HCT116 (cell line): ENCODE data around the gene TAP1. TPM values are rescaled to one million over a fixed set of nuclear protein-coding genes. Genes with fewer than 3 reads are reported as not detected.

Experiments
- ATAC-seq: fragments of 200-7000 bp; cut with Tn5 transposase; 2 replicates; pipeline ENCODE4 v1.9.1; 2020; ENCODE audit warnings: mild to moderate bottlenecking, moderate library complexity
- Bru-seq: library from RNA; stranded (reverse); fragments of 400-500 nt; gene quantifications from one replicate; lab custom pipeline; 2021; lab: Mats Ljungman, UMichigan
- BruChase-seq, 2 experiments: library from RNA; stranded (reverse); fragments of 400-500 nt; gene quantifications; one replicate each; lab custom pipeline; 2021; lab: Mats Ljungman, UMichigan
- BruUV-seq: library from RNA; stranded (reverse); fragments of 400-500 nt; replicated peaks from 2 replicates; lab custom pipeline; 2021; lab: Mats Ljungman, UMichigan
- CTCF ChIA-PET: fragments of 300-600 bp; sonication (Branson Sonifier 250); formaldehyde crosslinking; loops from one replicate; lab custom pipeline; 2021; ENCODE audit warnings: antibody characterized with exemption; lab: Charles Lee
- POLR2A ChIA-PET: fragments of 300-600, 350-600 bp; sonication (Branson Sonifier 250); formaldehyde crosslinking; loops from one replicate; lab custom pipeline; 2021; ENCODE audit warnings: antibody characterized with exemption; lab: Charles Lee
- RAD21 ChIA-PET, 2 experiments: fragments of 300-600 bp; sonication (Branson Sonifier 250); formaldehyde crosslinking; loops; one replicate each; lab custom pipeline; 2023; ENCODE audit warnings: low total read pairs in 2 of 2; ENCODE audit not compliant: uncharacterized antibody in 2 of 2, unreplicated experiment in 2 of 2, low non-redundant PET in 1 of 2; lab: Charles Lee
- DNase-seq: peaks from one replicate; pipeline ENCODE4 v3.0.0-alpha.2; 2010; ENCODE audit warnings: low read depth, low spot score
- H2AFZ ChIP-seq: fragments of 200-600 bp; shearing (Covaris generic), sonication (generic); 2 replicates; pipeline ENCODE4 v1.6.1; 2017; ENCODE audit warnings: low read depth, mixed run types, mixed read lengths, antibody characterized with exemption, low read length; ENCODE audit not compliant: poor library complexity, severe bottlenecking
- H3K27ac ChIP-seq: 2 replicates; pipeline ENCODE4 v1.5.1; 2012; ENCODE audit warnings: low read depth, low read length
- H3K27me3 ChIP-seq: fragments of 200-600 bp; sonication (generic); 2 replicates; pipeline ENCODE4 v1.6.1; 2016; ENCODE audit warnings: mixed run types, low read length, mixed read lengths; ENCODE audit not compliant: insufficient read depth
- H3K36me3 ChIP-seq, 2 experiments: fragments of 200-500 bp in 1 of 2; fragments of 200-600 bp in 1 of 2; sonication (Bioruptor generic) in 1 of 2; sonication (generic) in 1 of 2; 2 replicates each; pipeline versions ENCODE4 v1.5.1 to v1.6.1; 2014 to 2016; ENCODE audit warnings: low read length in 2 of 2, inconsistent platforms in 1 of 2, mixed read lengths in 1 of 2, mixed run types in 1 of 2; ENCODE audit not compliant: insufficient read depth in 2 of 2, control insufficient read depth in 1 of 2
- H3K4me1 ChIP-seq, 2 experiments: fragments of 200-600 bp in 1 of 2; sonication (generic) in 1 of 2; 2 replicates each; pipeline versions ENCODE4 v1.5.1 to v1.6.1; 2012 to 2017; ENCODE audit warnings: low read length in 2 of 2, inconsistent platforms in 1 of 2, mild to moderate bottlenecking in 1 of 2, mixed read lengths in 1 of 2, mixed run types in 1 of 2, moderate library complexity in 1 of 2; ENCODE audit not compliant: insufficient read depth in 2 of 2, control insufficient read depth in 1 of 2
- H3K4me2 ChIP-seq: fragments of 200-600 bp; sonication (generic); 2 replicates; pipeline ENCODE4 v1.6.1; 2017; ENCODE audit warnings: mixed run types, low read length, mixed read lengths
- H3K4me3 ChIP-seq, 2 experiments: fragments of 200-600 bp in 1 of 2; sonication (generic) in 1 of 2; replicated peaks in 1 of 2; 2 replicates each; pipeline ENCODE4 v1.5.1; 2011 to 2016; ENCODE audit warnings: low read length in 2 of 2, control low read depth in 1 of 2, low read depth in 1 of 2, mild to moderate bottlenecking in 1 of 2, mixed read lengths in 1 of 2, mixed run types in 1 of 2
- H3K79me2 ChIP-seq: fragments of 200-600 bp; sonication (generic); 2 replicates; pipeline ENCODE4 v1.6.1; 2017; ENCODE audit warnings: mild to moderate bottlenecking, mixed run types, low read length, moderate library complexity, mixed read lengths; ENCODE audit not compliant: insufficient read depth
- H3K9ac ChIP-seq: fragments of 200-600 bp; sonication (generic); 2 replicates; pipeline ENCODE4 v1.6.1; 2016; ENCODE audit warnings: low read length, mixed read lengths
- H3K9me2 ChIP-seq: fragments of 200-600 bp; sonication (generic), shearing (Covaris generic); 2 replicates; pipeline ENCODE4 v1.6.1; 2017; ENCODE audit warnings: mixed run types, mild to moderate bottlenecking, moderate library complexity; ENCODE audit not compliant: insufficient read depth
- H3K9me3 ChIP-seq, 2 experiments: fragments of 200-500 bp in 1 of 2; fragments of 200-600 bp in 1 of 2; sonication (Bioruptor generic) in 1 of 2; sonication (generic) in 1 of 2; 2 replicates each; pipeline ENCODE4 v1.6.1; 2014 to 2017; ENCODE audit warnings: low read length in 2 of 2, mixed read lengths in 2 of 2, inconsistent platforms in 1 of 2, low read depth in 1 of 2, mild to moderate bottlenecking in 1 of 2, mixed run types in 1 of 2, moderate library complexity in 1 of 2; ENCODE audit not compliant: control insufficient read depth in 1 of 2, insufficient read depth in 1 of 2
- H4K20me1 ChIP-seq: fragments of 200-600 bp; sonication (generic), shearing (Covaris generic); 2 replicates; pipeline ENCODE4 v1.6.1; 2017; ENCODE audit warnings: mixed run types, mild to moderate bottlenecking, moderate library complexity; ENCODE audit not compliant: insufficient read depth
- CBX3 ChIP-seq: IDR thresholded peaks from 2 replicates; pipeline ENCODE4 v1.6.1; 2012; ENCODE audit warnings: low read depth
- FOSL1 ChIP-seq: IDR thresholded peaks from 2 replicates; pipeline ENCODE4 v1.6.1; 2012; ENCODE audit warnings: low read depth
- JUND ChIP-seq: IDR thresholded peaks from 2 replicates; pipeline ENCODE4 v1.6.1; 2012
- POLR2A ChIP-seq: IDR thresholded peaks from 2 replicates; pipeline ENCODE4 v1.7.0; 2011; ENCODE audit warnings: borderline replicate concordance; ENCODE audit not compliant: insufficient read depth, insufficient read length; ENCODE audit errors: extremely low read depth
- POLR2AphosphoS5 ChIP-seq: IDR thresholded peaks from 2 replicates; pipeline ENCODE4 v1.6.1; 2011; ENCODE audit warnings: mild to moderate bottlenecking, low read depth, low read length, moderate library complexity
- RAD21 ChIP-seq: IDR thresholded peaks from 2 replicates; pipeline ENCODE4 v1.6.1; 2012; ENCODE audit warnings: low read depth, mild to moderate bottlenecking
- SP1 ChIP-seq: IDR thresholded peaks from 2 replicates; pipeline ENCODE4 v1.6.1; 2012; ENCODE audit warnings: low read depth
- TCF7L2 ChIP-seq: IDR thresholded peaks from 2 replicates; pipeline ENCODE4 v1.7.0; 2011; ENCODE audit warnings: borderline replicate concordance, inconsistent platforms; ENCODE audit not compliant: insufficient read depth, insufficient read length; ENCODE audit errors: extremely low read depth
- YY1 ChIP-seq: IDR thresholded peaks from 2 replicates; pipeline ENCODE4 v1.6.1; 2011; ENCODE audit warnings: low read length, low read depth, moderate library complexity, mild to moderate bottlenecking; ENCODE audit not compliant: insufficient replicate concordance; ENCODE audit errors: extremely low read depth
- ZFX ChIP-seq: fragments of 450-650 bp; IDR thresholded peaks from 2 replicates; pipeline ENCODE4 v1.6.1; 2017
- intact Hi-C: fragments of 100-400 bp; cut with micrococcal nuclease; formaldehyde crosslinking; loops from 2 replicates; pipeline ENCODE4 v1.10.0; 2022
- long read RNA-seq: library from polyadenylated mRNA; unstranded; transcript quantifications from one replicate; pipeline ENCODE4 v2.0.0, GENCODE V29; 2021; ENCODE audit not compliant: unreplicated experiment
- polyA plus RNA-seq: library from polyadenylated mRNA; unstranded; fragments of >200 nt; gene quantifications from 2 replicates; pipeline ENCODE4 v1.2.1, GENCODE V29; 2012; ENCODE audit warnings: missing spikeins
- total RNA-seq: library from RNA; stranded (reverse); gene quantifications from one replicate; pipeline ENCODE4 v1.2.1, GENCODE V29; 2021; ENCODE audit not compliant: unreplicated experiment
- TF ChIP-seq, protein P1 (sequence below), 3 experiments: fragments of 200-600 bp in 1 of 3; sonication (generic) in 1 of 3; IDR thresholded peaks in 2 of 3; conservative IDR thresholded peaks in 1 of 3; 2 replicates each; pipeline ENCODE4 v1.5.1; 2012 to 2017; ENCODE audit warnings: low read depth in 2 of 3, low read length in 2 of 3, antibody characterized with exemption in 1 of 3, borderline replicate concordance in 1 of 3, control low read depth in 1 of 3, mild to moderate bottlenecking in 1 of 3, mixed read lengths in 1 of 3, mixed run types in 1 of 3, moderate library complexity in 1 of 3; ENCODE audit not compliant: insufficient read depth in 1 of 3
- TF ChIP-seq, protein P2 (sequence below): IDR thresholded peaks from 2 replicates; pipeline ENCODE4 v1.6.1; 2012
- TF ChIP-seq, protein P3 (sequence below): IDR thresholded peaks from 2 replicates; pipeline ENCODE4 v1.6.1; 2012; ENCODE audit warnings: low read depth
- TF ChIP-seq, protein P4 (sequence below): IDR thresholded peaks from 2 replicates; pipeline ENCODE4 v1.6.1; 2012

TAP1 gene, protein sequence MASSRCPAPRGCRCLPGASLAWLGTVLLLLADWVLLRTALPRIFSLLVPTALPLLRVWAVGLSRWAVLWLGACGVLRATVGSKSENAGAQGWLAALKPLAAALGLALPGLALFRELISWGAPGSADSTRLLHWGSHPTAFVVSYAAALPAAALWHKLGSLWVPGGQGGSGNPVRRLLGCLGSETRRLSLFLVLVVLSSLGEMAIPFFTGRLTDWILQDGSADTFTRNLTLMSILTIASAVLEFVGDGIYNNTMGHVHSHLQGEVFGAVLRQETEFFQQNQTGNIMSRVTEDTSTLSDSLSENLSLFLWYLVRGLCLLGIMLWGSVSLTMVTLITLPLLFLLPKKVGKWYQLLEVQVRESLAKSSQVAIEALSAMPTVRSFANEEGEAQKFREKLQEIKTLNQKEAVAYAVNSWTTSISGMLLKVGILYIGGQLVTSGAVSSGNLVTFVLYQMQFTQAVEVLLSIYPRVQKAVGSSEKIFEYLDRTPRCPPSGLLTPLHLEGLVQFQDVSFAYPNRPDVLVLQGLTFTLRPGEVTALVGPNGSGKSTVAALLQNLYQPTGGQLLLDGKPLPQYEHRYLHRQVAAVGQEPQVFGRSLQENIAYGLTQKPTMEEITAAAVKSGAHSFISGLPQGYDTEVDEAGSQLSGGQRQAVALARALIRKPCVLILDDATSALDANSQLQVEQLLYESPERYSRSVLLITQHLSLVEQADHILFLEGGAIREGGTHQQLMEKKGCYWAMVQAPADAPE
- total RNA-seq (32.2 TPM), Bru-seq, nascent RNA (percentile 47 among the genes with signal in this experiment), BruChase-seq, experiment 1, labeled RNA remaining after a 6-hour chase (percentile 78 among the genes with signal in this experiment), BruChase-seq, experiment 2, labeled RNA remaining after a 2-hour chase (percentile 65 among the genes with signal in this experiment)
- 49.6 and 50.8 TPM in 2 replicates for polyA plus RNA-seq
- long read RNA-seq, transcript TAP1-201 (11 exons, 2,959 nt) = major isoform, 116 of 129 reads
- long read RNA-seq, partial matches to known transcripts = 4 of 129 reads
- long read RNA-seq, other reads (novel, unspliced or antisense) = 9 of 129 reads

DNA sequence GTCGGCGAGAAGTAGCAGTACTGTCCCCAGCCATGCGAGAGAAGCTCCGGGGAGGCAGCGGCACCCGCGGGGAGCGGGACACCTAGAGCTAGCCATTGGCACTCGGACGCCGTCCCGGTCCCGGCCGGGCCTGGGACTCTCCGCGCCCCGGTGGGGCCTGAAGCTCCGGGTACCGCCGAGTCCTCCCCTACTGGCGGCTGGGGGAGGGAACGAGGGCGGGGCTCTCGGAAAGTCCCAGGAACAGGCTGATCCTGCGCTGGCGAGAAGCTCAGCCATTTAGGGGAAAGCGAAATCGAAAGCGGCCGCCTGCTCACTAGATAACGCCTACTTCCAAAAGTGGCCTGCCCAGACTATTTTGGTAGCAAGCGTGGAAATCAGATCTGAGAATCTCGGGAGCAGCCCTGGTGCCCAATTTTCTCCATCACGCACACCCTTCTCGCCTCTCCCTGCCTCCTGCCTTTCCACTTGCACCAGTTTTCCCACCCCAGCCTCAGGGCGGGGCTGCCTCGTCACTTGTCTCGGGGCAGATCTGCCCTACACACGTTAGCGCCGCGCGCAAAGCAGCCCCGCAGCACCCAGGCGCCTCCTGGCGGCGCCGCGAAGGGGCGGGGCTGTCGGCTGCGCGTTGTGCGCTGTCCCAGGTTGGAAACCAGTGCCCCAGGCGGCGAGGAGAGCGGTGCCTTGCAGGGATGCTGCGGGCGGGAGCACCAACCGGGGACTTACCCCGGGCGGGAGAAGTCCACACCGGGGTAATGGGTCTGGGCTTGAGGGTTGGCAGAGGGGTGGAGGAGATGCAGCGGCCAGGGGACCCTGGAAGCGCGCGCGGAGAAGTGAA is at the start of gene TAP1, which contains the start of gene PSMB9:
TAP1 (minus strand) TSS at position 164 of the 835 bp plus-strand sequence; CDS start at position 96, 68 bp downstream.
PSMB9 (plus strand) TSS at position 652 of the 835 bp plus-strand sequence; CDS start at position 690, 38 bp downstream.
- H3K9ac ChIP-seq = peak within 1 kb of the TSS; percentile 93
- intact Hi-C loops = loop anchor here (1.0 kb wide), 1 partner anchor 15 kb away; the partner anchor contains the start of gene TAP2
- H3K9me2 ChIP-seq = no peaks in the 10 kb centered on the region
- BruUV-seq = no TSS peak
- POLR2A ChIA-PET = interaction anchor here (1.2 to 3.5 kb wide), 3 partner anchors 9 to 118 kb away, joined by 12 to 25 read pairs (median 19); partner anchors contain the start of genes PSMB8 and TAP2
- H3K4me2 ChIP-seq = peak within 1 kb of the TSS; percentile 99
- H4K20me1 ChIP-seq = no peaks in the 10 kb centered on the region
- H3K9me3 ChIP-seq = no peaks in the 10 kb centered on the region
- no peaks in the 10 kb centered on the region; a peak in 1 of 4 replicates for H3K36me3 ChIP-seq
- H2AFZ ChIP-seq = peak within 1 kb of the TSS; percentile 91
- CTCF ChIA-PET = interaction anchor here (0.7 to 5.9 kb wide), 11 partner anchors 9 to 137 kb away, joined by 3 to 80 read pairs (median 5); partner anchors contain the start of genes HLA-DMA and TAP2
- H3K27ac ChIP-seq = peak within 1 kb of the TSS; percentile 84
- peaks cover 8 to 17% of the 10 kb centered on the region in 2 experiments; a peak in 3 of 4 replicates for H3K4me1 ChIP-seq
- no peaks in the 10 kb centered on the region for H3K79me2 ChIP-seq
- RAD21 ChIA-PET = interaction anchor here (0.8 to 1.5 kb wide), 3 partner anchors 14 to 15 kb away, joined by 3 to 16 read pairs (median 3); partner anchors contain the start of gene TAP2 (in 2 of the 2)
- peak; percentile 88 for DNase-seq
- peak; percentile 93 for ATAC-seq
- H3K4me3 ChIP-seq = peak within 1 kb of the TSS; percentile 88 to 95
- H3K27me3 ChIP-seq = no peaks in the 10 kb centered on the region
- TF ChIP-seq POLR2AphosphoS5 (peak; percentile 79), JUND (no peak), CBX3 (peak; percentile 76), SP1 (peak; percentile 44), POLR2A (peak; percentile 42), TCF7L2 (peak; percentile 48), YY1 (peak; percentile 63), ZFX (peak; percentile 75), FOSL1 (no peak), RAD21 (peak; percentile 76)
- TF ChIP-seq, protein P1, sequence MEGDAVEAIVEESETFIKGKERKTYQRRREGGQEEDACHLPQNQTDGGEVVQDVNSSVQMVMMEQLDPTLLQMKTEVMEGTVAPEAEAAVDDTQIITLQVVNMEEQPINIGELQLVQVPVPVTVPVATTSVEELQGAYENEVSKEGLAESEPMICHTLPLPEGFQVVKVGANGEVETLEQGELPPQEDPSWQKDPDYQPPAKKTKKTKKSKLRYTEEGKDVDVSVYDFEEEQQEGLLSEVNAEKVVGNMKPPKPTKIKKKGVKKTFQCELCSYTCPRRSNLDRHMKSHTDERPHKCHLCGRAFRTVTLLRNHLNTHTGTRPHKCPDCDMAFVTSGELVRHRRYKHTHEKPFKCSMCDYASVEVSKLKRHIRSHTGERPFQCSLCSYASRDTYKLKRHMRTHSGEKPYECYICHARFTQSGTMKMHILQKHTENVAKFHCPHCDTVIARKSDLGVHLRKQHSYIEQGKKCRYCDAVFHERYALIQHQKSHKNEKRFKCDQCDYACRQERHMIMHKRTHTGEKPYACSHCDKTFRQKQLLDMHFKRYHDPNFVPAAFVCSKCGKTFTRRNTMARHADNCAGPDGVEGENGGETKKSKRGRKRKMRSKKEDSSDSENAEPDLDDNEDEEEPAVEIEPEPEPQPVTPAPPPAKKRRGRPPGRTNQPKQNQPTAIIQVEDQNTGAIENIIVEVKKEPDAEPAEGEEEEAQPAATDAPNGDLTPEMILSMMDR (IDR thresholded peaks at IDR 0.05 in 2 of 3, conservative IDR thresholded peaks at IDR 0.05 in 1 of 3; ENCODE audit: borderline replicate concordance in 1 of 3, insufficient read depth in 1 of 3, low read depth in 2 of 3, low read length in 2 of 3) = peak; percentile 64 to 93 (median 81)
- TF ChIP-seq, protein P2, sequence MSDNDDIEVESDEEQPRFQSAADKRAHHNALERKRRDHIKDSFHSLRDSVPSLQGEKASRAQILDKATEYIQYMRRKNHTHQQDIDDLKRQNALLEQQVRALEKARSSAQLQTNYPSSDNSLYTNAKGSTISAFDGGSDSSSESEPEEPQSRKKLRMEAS = peak; percentile 67
- TF ChIP-seq, protein P3, sequence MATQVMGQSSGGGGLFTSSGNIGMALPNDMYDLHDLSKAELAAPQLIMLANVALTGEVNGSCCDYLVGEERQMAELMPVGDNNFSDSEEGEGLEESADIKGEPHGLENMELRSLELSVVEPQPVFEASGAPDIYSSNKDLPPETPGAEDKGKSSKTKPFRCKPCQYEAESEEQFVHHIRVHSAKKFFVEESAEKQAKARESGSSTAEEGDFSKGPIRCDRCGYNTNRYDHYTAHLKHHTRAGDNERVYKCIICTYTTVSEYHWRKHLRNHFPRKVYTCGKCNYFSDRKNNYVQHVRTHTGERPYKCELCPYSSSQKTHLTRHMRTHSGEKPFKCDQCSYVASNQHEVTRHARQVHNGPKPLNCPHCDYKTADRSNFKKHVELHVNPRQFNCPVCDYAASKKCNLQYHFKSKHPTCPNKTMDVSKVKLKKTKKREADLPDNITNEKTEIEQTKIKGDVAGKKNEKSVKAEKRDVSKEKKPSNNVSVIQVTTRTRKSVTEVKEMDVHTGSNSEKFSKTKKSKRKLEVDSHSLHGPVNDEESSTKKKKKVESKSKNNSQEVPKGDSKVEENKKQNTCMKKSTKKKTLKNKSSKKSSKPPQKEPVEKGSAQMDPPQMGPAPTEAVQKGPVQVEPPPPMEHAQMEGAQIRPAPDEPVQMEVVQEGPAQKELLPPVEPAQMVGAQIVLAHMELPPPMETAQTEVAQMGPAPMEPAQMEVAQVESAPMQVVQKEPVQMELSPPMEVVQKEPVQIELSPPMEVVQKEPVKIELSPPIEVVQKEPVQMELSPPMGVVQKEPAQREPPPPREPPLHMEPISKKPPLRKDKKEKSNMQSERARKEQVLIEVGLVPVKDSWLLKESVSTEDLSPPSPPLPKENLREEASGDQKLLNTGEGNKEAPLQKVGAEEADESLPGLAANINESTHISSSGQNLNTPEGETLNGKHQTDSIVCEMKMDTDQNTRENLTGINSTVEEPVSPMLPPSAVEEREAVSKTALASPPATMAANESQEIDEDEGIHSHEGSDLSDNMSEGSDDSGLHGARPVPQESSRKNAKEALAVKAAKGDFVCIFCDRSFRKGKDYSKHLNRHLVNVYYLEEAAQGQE = no peak; the same call in 1 of the 2 replicates
- TF ChIP-seq, protein P4, sequence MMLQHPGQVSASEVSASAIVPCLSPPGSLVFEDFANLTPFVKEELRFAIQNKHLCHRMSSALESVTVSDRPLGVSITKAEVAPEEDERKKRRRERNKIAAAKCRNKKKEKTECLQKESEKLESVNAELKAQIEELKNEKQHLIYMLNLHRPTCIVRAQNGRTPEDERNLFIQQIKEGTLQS = no peak
